ENCODE measurements around the gene ADAMTS18. TPM values are rescaled to one million over a fixed set of nuclear protein-coding genes. Genes with fewer than 3 reads are reported as not detected.
"Not testable (repeated sequence)": the region's sequence is repeated elsewhere in the genome, so short reads cannot be mapped to it uniquely, and the experiment has no call there.

The ADAMTS18 gene
- total and polyA plus RNA-seq, 2 of the 8 experiments (the other 6 are each of a cell fraction or from before 2014, with no cell fraction given): 0.05 to 0.19 TPM

DNA sequence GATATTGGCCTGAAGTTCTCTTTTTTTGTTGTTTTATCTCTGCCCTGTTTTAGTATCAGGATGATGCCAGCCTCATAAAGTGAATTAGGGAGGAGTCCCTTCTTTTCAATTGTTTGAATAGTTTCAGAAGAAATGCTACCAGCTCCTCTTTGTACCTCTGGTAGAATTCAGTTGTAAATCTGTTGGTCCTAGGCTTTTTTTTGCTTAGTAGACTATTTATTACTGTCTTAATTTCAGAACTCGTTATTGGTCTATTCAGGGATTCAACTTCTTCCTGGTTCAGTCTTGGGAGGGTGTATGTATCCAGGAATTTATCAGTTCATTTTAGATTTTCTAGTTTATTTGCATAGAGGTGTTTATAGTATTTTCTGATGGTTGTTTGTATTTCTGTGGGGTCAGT is 168.6 kb downstream of the ADAMTS18 start:
- H3K4me3 ChIP-seq (ENCODE audit: extremely low read depth in 1 of 4, insufficient read depth in 2 of 4, low read depth in 3 of 4, low read length in 4 of 4); H3K27ac ChIP-seq (ENCODE audit: low read depth, low read length); H2BK5ac ChIP-seq (ENCODE audit: low read depth, low read length); H3K14ac ChIP-seq (ENCODE audit: insufficient read length); H3K27me3 ChIP-seq (replicated peaks in 1 of 4; ENCODE audit: control insufficient read depth in 3 of 4, extremely low read depth in 1 of 4, insufficient read depth in 3 of 4, low read length in 3 of 4); H3K4me1 ChIP-seq (replicated peaks in 1 of 4; ENCODE audit: control insufficient read depth in 3 of 4, insufficient read depth in 4 of 4, low read length in 3 of 4); H3K4me2 ChIP-seq (ENCODE audit: insufficient read depth in 1 of 2, low read depth in 2 of 2, low read length in 2 of 2); H3K79me2 ChIP-seq (ENCODE audit: control insufficient read depth in 1 of 2, insufficient read depth in 2 of 2, low read length in 2 of 2); H4K91ac ChIP-seq (replicated peaks; ENCODE audit: insufficient read length, low read length); H3K9ac ChIP-seq (replicated peaks in 1 of 4; ENCODE audit: extremely low read depth in 1 of 4, low read depth in 3 of 4, low read length in 3 of 4); H3K56ac ChIP-seq (replicated peaks; ENCODE audit: insufficient read length, low read depth, low read length); H2BK12ac ChIP-seq (ENCODE audit: low read depth, low read length); H4K5ac ChIP-seq (ENCODE audit: insufficient read length, low read depth, low read length); H3K23ac ChIP-seq (ENCODE audit: insufficient read length); H3K4ac ChIP-seq (replicated peaks; ENCODE audit: insufficient read length, low read depth, low read length); POLR2A ChIA-PET (ENCODE audit: partially characterized antibody); H3K9me3 ChIP-seq (ENCODE audit: insufficient read depth in 2 of 2, low read depth in 1 of 2, low read length in 1 of 2); H3K36me3 ChIP-seq (ENCODE audit: control insufficient read depth in 2 of 4, insufficient read depth in 4 of 4, low read length in 3 of 4); H2BK120ac ChIP-seq (replicated peaks; ENCODE audit: low read depth, low read length); H4K8ac ChIP-seq (ENCODE audit: extremely low read depth, insufficient read depth, low read length); H4K20me1 ChIP-seq (replicated peaks in 1 of 2; ENCODE audit: control insufficient read depth in 1 of 2, insufficient read depth in 2 of 2, low read length in 2 of 2); H3K23me2 ChIP-seq (ENCODE audit: low read depth, low read length); H3K18ac ChIP-seq (ENCODE audit: extremely low read depth, low read length); H2BK20ac ChIP-seq (ENCODE audit: low read length); FAIRE-seq; DNase-seq (ENCODE audit: low read depth in 1 of 2, low spot score in 2 of 2); H2AK5ac ChIP-seq (ENCODE audit: low read depth, low read length); H3K79me1 ChIP-seq (ENCODE audit: low read depth, low read length); H2BK15ac ChIP-seq (ENCODE audit: low read length); H2AFZ ChIP-seq (ENCODE audit: low read length): not testable (repeated sequence)
- WGBS, 2 experiments (ENCODE audit: extremely low coverage in 1 of 2, insufficient coverage in 1 of 2, insufficient read length in 1 of 2, insufficient replicate concordance in 2 of 2, low coverage in 1 of 2, low lambda C conversion rate in 2 of 2, missing lambda C conversion rate in 1 of 2): 80% methylated on average over 1 of the region's 1 CpG; no CpG with 5 or more reads in 1 of the 2 experiments
- CTCF ChIA-PET (ENCODE audit: partially characterized antibody): interaction anchor here (0.6 to 1.4 kb wide), 6 partner anchors 16 to 941 kb away, joined by 3 read pairs; no protein-coding TSS in a partner anchor

Data from H1 (cell line).